Caco-2 (cell line): Measurements from ENCODE around the gene MRPL51. TPM values are rescaled to one million over a fixed set of nuclear protein-coding genes. Genes with fewer than 3 reads are reported as not detected.

ENCODE experiments used
- BruUV-seq: library from RNA; stranded (reverse); fragments of 400-500 nt; replicated peaks from 2 replicates; lab custom pipeline; 2021; lab: Mats Ljungman, UMichigan
- CTCF ChIA-PET: fragments of 300-600 bp; sonication (Branson Sonifier 250); formaldehyde crosslinking; loops from one replicate; lab custom pipeline; 2022; ENCODE audit warnings: antibody characterized with exemption; lab: Charles Lee
- POLR2A ChIA-PET: fragments of 300-600 bp; sonication (Branson Sonifier 250); formaldehyde crosslinking; loops from one replicate; lab custom pipeline; 2022; ENCODE audit warnings: antibody characterized with exemption; lab: Charles Lee
- DNase-seq, 2 experiments: peaks; one replicate each; pipeline versions ENCODE4 v3.0.0 to v3.0.0-alpha.2; 2020 to 2022
- H3K27me3 ChIP-seq: replicated peaks from 2 replicates; pipeline ENCODE4 v1.6.0; 2011; ENCODE audit warnings: low read length; ENCODE audit not compliant: control insufficient read depth, insufficient read depth
- H3K36me3 ChIP-seq: 2 replicates; pipeline ENCODE4 v1.5.1; 2011; ENCODE audit warnings: low read length; ENCODE audit not compliant: control insufficient read depth, insufficient read depth
- H3K4me1 ChIP-seq: fragments of 250-450 bp; sonication (Bioruptor Pico); 2 replicates; pipeline ENCODE4 v1.5.1; 2020; ENCODE audit warnings: mild to moderate bottlenecking
- H3K4me3 ChIP-seq: 2 replicates; pipeline ENCODE4 v1.5.1; 2011; ENCODE audit warnings: low read depth, mild to moderate bottlenecking, control low read depth, low read length
- H3K9me3 ChIP-seq: fragments of 250-450 bp; sonication (Bioruptor Pico); 2 replicates; pipeline ENCODE4 v1.5.1; 2020; ENCODE audit warnings: mild to moderate bottlenecking, moderate library complexity
- H3K27ac Mint-ChIP-seq: one replicate; pipeline ENCODE4 v1.8.0; 2022; ENCODE audit warnings: mixed read lengths; ENCODE audit not compliant: unreplicated experiment
- H3K27me3 Mint-ChIP-seq: one replicate; pipeline ENCODE4 v1.8.0; 2022; ENCODE audit warnings: mixed read lengths; ENCODE audit not compliant: insufficient read depth, unreplicated experiment
- H3K36me3 Mint-ChIP-seq: one replicate; pipeline ENCODE4 v1.8.0; 2022; ENCODE audit warnings: mild to moderate bottlenecking, mixed read lengths; ENCODE audit not compliant: insufficient read depth, unreplicated experiment
- H3K4me1 Mint-ChIP-seq: one replicate; pipeline ENCODE4 v1.8.0; 2022; ENCODE audit warnings: low read depth, mixed read lengths; ENCODE audit not compliant: unreplicated experiment
- H3K4me3 Mint-ChIP-seq: one replicate; pipeline ENCODE4 v1.8.0; 2022; ENCODE audit warnings: mild to moderate bottlenecking, moderate library complexity, mixed read lengths; ENCODE audit not compliant: unreplicated experiment
- H3K9me3 Mint-ChIP-seq: one replicate; pipeline ENCODE4 v1.8.0; 2022; ENCODE audit warnings: mixed read lengths; ENCODE audit not compliant: unreplicated experiment
- CTCF ChIP-seq, 2 experiments: fragments of 200-600 bp in 1 of 2; IDR thresholded peaks; 1 replicate in 1 of 2; 2 replicates in 1 of 2; pipeline versions ENCODE4 v1.5.1 to v1.8.0; 2011 to 2022; ENCODE audit warnings: antibody characterized with exemption in 1 of 2, control low read depth in 1 of 2, inconsistent platforms in 1 of 2, low read depth in 1 of 2, low read length in 1 of 2, mild to moderate bottlenecking in 1 of 2, moderate library complexity in 1 of 2; ENCODE audit not compliant: insufficient read depth in 1 of 2, severe bottlenecking in 1 of 2, unreplicated experiment in 1 of 2
- intact Hi-C: fragments of 100-400 bp; cut with micrococcal nuclease; formaldehyde crosslinking; loops from one replicate; pipeline ENCODE4 v1.10.0; 2022; ENCODE audit not compliant: unreplicated experiment
- total RNA-seq: library from RNA; stranded (reverse); gene quantifications from 2 replicates; pipeline ENCODE4 v1.2.3, GENCODE V29; 2022

Gene MRPL51
- total RNA-seq, 1 experiment from 2014 or later: 456 TPM

DNA sequence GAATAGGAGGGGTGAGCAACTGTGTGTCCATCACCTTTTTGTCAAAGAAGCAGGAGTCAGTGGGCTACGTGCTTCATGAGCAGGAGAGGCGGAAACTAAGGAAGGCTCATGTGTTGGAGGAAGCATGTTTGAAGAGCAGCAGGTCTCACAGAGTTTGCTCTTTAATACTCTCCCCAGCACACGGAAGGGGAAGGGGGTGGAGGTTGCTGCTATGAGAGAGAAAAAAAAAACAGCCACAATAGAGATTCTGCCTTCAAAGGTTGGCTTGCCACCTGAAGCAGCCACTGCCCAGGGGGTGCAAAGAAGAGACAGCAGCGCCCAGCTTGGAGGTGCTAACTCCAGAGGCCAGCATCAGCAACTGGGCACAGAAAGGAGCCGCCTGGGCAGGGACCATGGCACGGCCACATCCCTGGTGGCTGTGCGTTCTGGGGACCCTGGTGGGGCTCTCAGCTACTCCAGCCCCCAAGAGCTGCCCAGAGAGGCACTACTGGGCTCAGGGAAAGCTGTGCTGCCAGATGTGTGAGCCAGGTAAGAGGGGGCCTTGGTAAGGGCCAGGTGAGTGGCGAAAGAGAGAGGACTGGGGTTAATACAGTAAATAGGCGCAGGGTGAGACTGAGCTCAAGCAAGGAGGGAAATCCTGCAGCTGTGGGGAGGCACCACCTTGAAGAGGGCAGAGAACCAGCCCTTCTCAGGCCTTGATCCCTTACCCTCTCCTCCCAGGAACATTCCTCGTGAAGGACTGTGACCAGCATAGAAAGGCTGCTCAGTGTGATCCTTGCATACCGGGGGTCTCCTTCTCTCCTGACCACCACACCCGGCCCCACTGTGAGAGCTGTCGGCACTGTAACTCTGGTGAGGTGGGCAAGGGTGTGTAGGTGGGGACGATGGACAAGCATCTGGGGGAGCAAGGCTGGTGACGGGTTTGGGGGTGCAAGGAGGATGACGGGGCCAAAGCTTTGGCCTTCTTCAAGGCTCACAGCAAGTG lies 48.1 kb downstream of the MRPL51 start, which contains the start of gene CD27:
TSS of gene CD27 (plus strand) at position 252 of the 985 bp plus-strand sequence. CDS start at position 393, 141 bp downstream.
- Mint-ChIP-seq H3K36me3 (no peaks in the 10 kb centered on the region), H3K4me1 (no peaks in the 10 kb centered on the region), H3K27ac (no peak within 1 kb of the TSS), H3K9me3 (no peaks in the 10 kb centered on the region), H3K4me3 (no peak within 1 kb of the TSS), H3K27me3 (no peaks in the 10 kb centered on the region)
- Histone ChIP-seq H3K4me1 (no peaks in the 10 kb centered on the region), H3K27me3 (no peaks in the 10 kb centered on the region), H3K4me3 (no peak within 1 kb of the TSS), H3K9me3 (no peaks in the 10 kb centered on the region), H3K36me3 (no peaks in the 10 kb centered on the region)
- ChIA-PET POLR2A (interaction anchor here (0.5 kb wide), 1 partner anchor 253 kb away, joined by 4 read pairs; no protein-coding TSS in a partner anchor), CTCF (no interaction called here)
- no peak for DNase-seq
- TF ChIP-seq CTCF (IDR thresholded peaks at IDR 0.05; ENCODE audit: insufficient read depth in 1 of 2, low read depth in 1 of 2, low read length in 1 of 2, severe bottlenecking in 1 of 2, unreplicated experiment in 1 of 2): no peak
- BruUV-seq: no TSS peak
- intact Hi-C loops: no loop called here

- ChIA-PET CTCF (no interaction called here), POLR2A (no interaction called here)
- Mint-ChIP-seq H3K9me3 (no peaks in the 10 kb centered on the region), H3K27ac (no peak overlapping the region), H3K27me3 (no peaks in the 10 kb centered on the region), H3K4me1 (no peaks in the 10 kb centered on the region), H3K4me3 (no peak overlapping the region), H3K36me3 (no peaks in the 10 kb centered on the region)
- H3K4me3 ChIP-seq: no peak overlapping the region
- H3K9me3 ChIP-seq: no peaks in the 10 kb centered on the region
- no peak for TF ChIP-seq CTCF (IDR thresholded peaks at IDR 0.05; ENCODE audit: insufficient read depth in 1 of 2, low read depth in 1 of 2, low read length in 1 of 2, severe bottlenecking in 1 of 2, unreplicated experiment in 1 of 2)
- H3K27me3 ChIP-seq: no peaks in the 10 kb centered on the region
- no peaks in the 10 kb centered on the region for H3K4me1 ChIP-seq
- intact Hi-C loops: no loop called here
- DNase-seq: no peak
- H3K36me3 ChIP-seq: no peaks in the 10 kb centered on the region
- BruUV-seq: no TSS peak
Observed at GRCh38 chr12:6444031-6444430, 49.0 kb downstream of the MRPL51 start.

- no TSS peak for BruUV-seq
- intact Hi-C loops: no loop called here
- Mint-ChIP-seq H3K27me3 (no peaks in the 10 kb centered on the region), H3K36me3 (no peaks in the 10 kb centered on the region), H3K9me3 (no peaks in the 10 kb centered on the region), H3K27ac (no peak overlapping the region), H3K4me3 (no peak overlapping the region), H3K4me1 (no peaks in the 10 kb centered on the region)
- H3K9me3 ChIP-seq: no peaks in the 10 kb centered on the region
- no peak for DNase-seq
- POLR2A ChIA-PET: no interaction called here
- H3K4me3 ChIP-seq: no peak overlapping the region
- CTCF ChIA-PET: no interaction called here
- H3K36me3 ChIP-seq: no peaks in the 10 kb centered on the region
- no peaks in the 10 kb centered on the region for H3K4me1 ChIP-seq
- TF ChIP-seq CTCF (IDR thresholded peaks at IDR 0.05; ENCODE audit: insufficient read depth in 1 of 2, low read depth in 1 of 2, low read length in 1 of 2, severe bottlenecking in 1 of 2, unreplicated experiment in 1 of 2): no peak
- H3K27me3 ChIP-seq: no peaks in the 10 kb centered on the region
Observed at GRCh38 chr12:6443361-6443983, 49.6 kb downstream of the MRPL51 start.
